BE2C (cell line): Measurements from ENCODE around the gene RASGRP4.
"Not testable (repeated sequence)": the region's sequence is repeated elsewhere in the genome, so short reads cannot be mapped to it uniquely, and the experiment has no call there.

Experiments used
- DNase-seq: peaks from one replicate; pipeline ENCODE4 v3.0.0-alpha.2; 2020
- H3K27me3 ChIP-seq: fragments of 250-450 bp; sonication (Bioruptor Pico); 2 replicates; pipeline ENCODE4 v1.5.1; 2020; ENCODE audit warnings: mild to moderate bottlenecking
- H3K36me3 ChIP-seq: fragments of 250-450 bp; sonication (Bioruptor Pico); 2 replicates; pipeline ENCODE4 v1.5.1; 2020; ENCODE audit warnings: mild to moderate bottlenecking
- H3K4me1 ChIP-seq: fragments of 250-450 bp; sonication (Bioruptor Pico); 2 replicates; pipeline ENCODE4 v1.5.1; 2020
- H3K4me3 ChIP-seq: 2 replicates; pipeline ENCODE4 v1.5.1; 2011; ENCODE audit warnings: low read depth, low read length
- H3K9me3 ChIP-seq: fragments of 250-450 bp; sonication (Bioruptor Pico); 2 replicates; pipeline ENCODE4 v1.5.1; 2020
- TF ChIP-seq, protein P1 (sequence below): IDR thresholded peaks from 2 replicates; pipeline ENCODE4 v1.5.1; 2012; ENCODE audit warnings: mild to moderate bottlenecking, low read depth, low read length

RASGRP4 gene

DNA sequence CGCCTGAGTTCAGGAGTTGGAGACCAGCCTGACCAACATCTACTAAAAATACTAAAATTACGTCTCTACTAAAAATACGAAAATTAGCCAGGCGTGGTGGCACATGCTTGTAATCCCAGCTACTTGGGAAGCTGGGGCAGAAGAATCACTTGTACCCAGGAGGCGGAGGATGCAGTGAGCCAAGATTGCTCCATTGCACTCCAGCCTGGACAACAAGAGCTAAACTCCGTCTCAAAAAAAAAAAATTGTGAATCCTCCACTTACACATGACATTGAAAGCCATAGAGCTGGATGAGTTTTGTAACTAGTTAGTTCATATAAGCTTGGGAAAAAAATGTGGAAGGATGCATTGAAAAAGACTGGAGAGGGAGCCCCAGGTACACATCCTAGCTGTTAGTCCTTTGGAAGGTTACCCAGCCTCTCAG is 52.1 kb downstream of the RASGRP4 start:
- Histone ChIP-seq H3K36me3 (peaks cover 18% of the 10 kb centered on the region), H3K4me1 (no peaks in the 10 kb centered on the region; the same call in 1 of the 2 replicates), H3K27me3 (no peaks in the 10 kb centered on the region), H3K4me3 (peak overlapping the region; percentile 99), H3K9me3 (no peaks in the 10 kb centered on the region)
- DNase-seq = no peak
- TF ChIP-seq, protein P1, sequence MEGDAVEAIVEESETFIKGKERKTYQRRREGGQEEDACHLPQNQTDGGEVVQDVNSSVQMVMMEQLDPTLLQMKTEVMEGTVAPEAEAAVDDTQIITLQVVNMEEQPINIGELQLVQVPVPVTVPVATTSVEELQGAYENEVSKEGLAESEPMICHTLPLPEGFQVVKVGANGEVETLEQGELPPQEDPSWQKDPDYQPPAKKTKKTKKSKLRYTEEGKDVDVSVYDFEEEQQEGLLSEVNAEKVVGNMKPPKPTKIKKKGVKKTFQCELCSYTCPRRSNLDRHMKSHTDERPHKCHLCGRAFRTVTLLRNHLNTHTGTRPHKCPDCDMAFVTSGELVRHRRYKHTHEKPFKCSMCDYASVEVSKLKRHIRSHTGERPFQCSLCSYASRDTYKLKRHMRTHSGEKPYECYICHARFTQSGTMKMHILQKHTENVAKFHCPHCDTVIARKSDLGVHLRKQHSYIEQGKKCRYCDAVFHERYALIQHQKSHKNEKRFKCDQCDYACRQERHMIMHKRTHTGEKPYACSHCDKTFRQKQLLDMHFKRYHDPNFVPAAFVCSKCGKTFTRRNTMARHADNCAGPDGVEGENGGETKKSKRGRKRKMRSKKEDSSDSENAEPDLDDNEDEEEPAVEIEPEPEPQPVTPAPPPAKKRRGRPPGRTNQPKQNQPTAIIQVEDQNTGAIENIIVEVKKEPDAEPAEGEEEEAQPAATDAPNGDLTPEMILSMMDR = no peak

- peaks cover 2% of the 10 kb centered on the region for H3K36me3 ChIP-seq
- no peak for DNase-seq
- no peaks in the 10 kb centered on the region; the same call in 1 of the 2 replicates for H3K4me1 ChIP-seq
- H3K9me3 ChIP-seq = no peaks in the 10 kb centered on the region
- H3K4me3 ChIP-seq = no peak overlapping the region
- H3K27me3 ChIP-seq = no peaks in the 10 kb centered on the region
- TF ChIP-seq, protein P1 = no peak
These were observed 54.9 kb downstream of the RASGRP4 start for GRCh38 chr19:38371081-38371480.

DNA sequence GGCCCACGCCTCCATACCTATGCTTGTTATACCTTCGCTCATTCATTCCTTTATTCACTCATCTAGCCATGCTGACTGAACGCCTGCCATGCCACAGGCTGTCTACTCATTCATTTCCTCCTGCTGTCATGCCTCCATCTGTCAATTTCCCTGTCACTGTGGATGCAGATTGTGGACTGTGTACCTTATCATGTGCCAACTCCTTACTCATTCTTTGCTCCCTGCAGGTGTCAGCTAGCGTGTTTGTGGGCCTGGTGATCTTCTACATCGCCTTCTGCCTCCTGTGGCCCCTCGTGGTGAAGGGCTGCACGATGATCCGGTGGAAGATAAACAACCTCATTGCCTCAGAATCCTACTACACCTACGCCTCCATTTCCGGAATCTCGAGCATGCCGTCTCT is 55.7 kb downstream of the RASGRP4 start:
- Histone ChIP-seq H3K4me1 (no peaks in the 10 kb centered on the region), H3K27me3 (no peaks in the 10 kb centered on the region), H3K4me3 (no peak overlapping the region), H3K9me3 (no peaks in the 10 kb centered on the region), H3K36me3 (no peaks in the 10 kb centered on the region)
- TF ChIP-seq, protein P1 = no peak
- DNase-seq = no peak

- H3K4me1 ChIP-seq = no peaks in the 10 kb centered on the region
- no peak for DNase-seq
- TF ChIP-seq, protein P1 = no peak
- H3K4me3 ChIP-seq = no peak overlapping the region
- no peaks in the 10 kb centered on the region for H3K36me3 ChIP-seq
- no peaks in the 10 kb centered on the region for H3K27me3 ChIP-seq
- H3K9me3 ChIP-seq = no peaks in the 10 kb centered on the region
These were observed 56.4 kb downstream of the RASGRP4 start for GRCh38 chr19:38369584-38369983.

DNA sequence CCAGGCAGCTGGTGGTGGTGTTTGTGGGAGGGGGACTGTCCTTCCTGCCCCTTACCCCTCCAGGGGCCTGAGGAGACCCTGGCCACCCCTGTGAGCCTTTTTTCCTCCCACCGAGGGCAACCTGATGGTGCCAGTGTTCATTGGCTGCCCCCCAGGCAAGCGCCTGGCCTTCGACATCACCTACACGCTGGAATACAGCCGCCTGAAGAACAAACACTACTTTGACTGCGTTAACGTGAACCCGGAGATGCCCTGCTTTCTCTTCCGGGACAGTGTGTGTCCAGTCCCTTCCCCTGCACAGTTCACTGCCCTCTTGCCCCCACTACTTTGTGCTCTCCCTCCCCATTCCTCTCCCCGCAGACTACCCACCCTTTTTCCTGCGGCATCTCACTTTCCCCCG is 59.0 kb downstream of the RASGRP4 start:
- Histone ChIP-seq H3K9me3 (no peaks in the 10 kb centered on the region), H3K36me3 (no peaks in the 10 kb centered on the region), H3K27me3 (no peaks in the 10 kb centered on the region), H3K4me3 (no peak overlapping the region), H3K4me1 (no peaks in the 10 kb centered on the region)
- DNase-seq = no peak
- TF ChIP-seq, protein P1 = no peak

- not testable (repeated sequence) for H3K9me3 ChIP-seq, H3K36me3 ChIP-seq, H3K4me1 ChIP-seq, DNase-seq, H3K4me3 ChIP-seq
- peaks cover 32% of the 10 kb centered on the region for H3K27me3 ChIP-seq
These were observed 62.9 kb downstream of the RASGRP4 start for GRCh38 chr19:38362946-38363688.
